H9 (cell line): ENCODE measurements around the gene TACC2. TPM values are rescaled to one million over a fixed set of nuclear protein-coding genes. Genes with fewer than 3 reads are reported as not detected.
A peak's percentile ranks its signal among the peaks of the same experiment; 100 is the strongest.

ENCODE experiments used
- DNase-seq: peaks from one replicate; pipeline ENCODE4 v3.0.0-alpha.2; 2017
- H2AFZ ChIP-seq: one replicate; pipeline ENCODE4 v1.6.1; 2013; ENCODE audit warnings: mild to moderate bottlenecking, low read length, control low read depth, moderate library complexity
- H2AK5ac ChIP-seq: 2 replicates; pipeline ENCODE4 v1.6.1; 2013; ENCODE audit warnings: low read length, control low read depth, mixed read lengths; ENCODE audit not compliant: insufficient read length
- H2BK120ac ChIP-seq: one replicate; pipeline ENCODE4 v1.6.1; 2013; ENCODE audit warnings: low read depth, mild to moderate bottlenecking, low read length, control low read depth, inconsistent platforms; ENCODE audit not compliant: poor library complexity, severe bottlenecking
- H2BK12ac ChIP-seq: 2 replicates; pipeline ENCODE4 v1.6.1; 2013; ENCODE audit warnings: low read length, control low read depth, mixed read lengths, low read depth; ENCODE audit not compliant: insufficient read length
- H2BK15ac ChIP-seq: 2 replicates; pipeline ENCODE4 v1.6.1; 2013; ENCODE audit warnings: low read depth, low read length, control low read depth
- H2BK20ac ChIP-seq: one replicate; pipeline ENCODE4 v1.6.1; 2013; ENCODE audit warnings: low read depth, mild to moderate bottlenecking, low read length, control low read depth, inconsistent platforms; ENCODE audit not compliant: poor library complexity, severe bottlenecking
- H2BK5ac ChIP-seq: 2 replicates; pipeline ENCODE4 v1.6.1; 2013; ENCODE audit warnings: low read length, control low read depth, mixed read lengths; ENCODE audit not compliant: insufficient read length
- H3K14ac ChIP-seq: 2 replicates; pipeline ENCODE4 v1.6.1; 2013; ENCODE audit warnings: low read length, control low read depth; ENCODE audit not compliant: insufficient read depth
- H3K18ac ChIP-seq: 2 replicates; pipeline ENCODE4 v1.6.1; 2013; ENCODE audit warnings: low read depth, mild to moderate bottlenecking, mixed read lengths, low read length, control low read depth; ENCODE audit not compliant: insufficient read length
- H3K23ac ChIP-seq: 2 replicates; pipeline ENCODE4 v1.6.1; 2013; ENCODE audit warnings: low read length, control low read depth, mixed read lengths, low read depth; ENCODE audit not compliant: insufficient read length
- H3K23me2 ChIP-seq: 2 replicates; pipeline ENCODE4 v1.6.1; 2013; ENCODE audit warnings: low read depth, mild to moderate bottlenecking, mixed read lengths, low read length, control low read depth; ENCODE audit not compliant: insufficient read length, poor library complexity, severe bottlenecking
- H3K27ac ChIP-seq: 2 replicates; pipeline ENCODE4 v1.5.1; 2013; ENCODE audit warnings: low read length, control low read depth, mixed read lengths, low read depth; ENCODE audit not compliant: insufficient read length
- H3K27me3 ChIP-seq: 2 replicates; pipeline ENCODE4 v1.6.1; 2013; ENCODE audit warnings: low read length, control low read depth, inconsistent platforms; ENCODE audit not compliant: insufficient read depth
- H3K4ac ChIP-seq: 2 replicates; pipeline ENCODE4 v1.6.1; 2013; ENCODE audit warnings: low read depth, mild to moderate bottlenecking, control low read depth, inconsistent platforms, low read length, moderate library complexity
- H3K4me1 ChIP-seq: 2 replicates; pipeline ENCODE4 v1.6.1; 2013; ENCODE audit warnings: low read length, control low read depth, inconsistent platforms; ENCODE audit not compliant: insufficient read depth
- H3K4me2 ChIP-seq: 2 replicates; pipeline ENCODE4 v1.6.1; 2013; ENCODE audit warnings: low read length, control low read depth, mixed read lengths; ENCODE audit not compliant: insufficient read length, insufficient read depth
- H3K56ac ChIP-seq: 2 replicates; pipeline ENCODE4 v1.6.1; 2013; ENCODE audit warnings: low read depth, mild to moderate bottlenecking, mixed read lengths, low read length, control low read depth; ENCODE audit not compliant: insufficient read length
- H3K79me1 ChIP-seq: 2 replicates; pipeline ENCODE4 v1.6.1; 2013; ENCODE audit warnings: low read depth, mild to moderate bottlenecking, moderate library complexity, low read length, control low read depth, inconsistent platforms; ENCODE audit not compliant: insufficient read depth, poor library complexity, severe bottlenecking
- H3K79me2 ChIP-seq: 2 replicates; pipeline ENCODE4 v1.6.1; 2013; ENCODE audit warnings: low read length, control low read depth, inconsistent platforms; ENCODE audit not compliant: insufficient read depth
- H3K9ac ChIP-seq: 2 replicates; pipeline ENCODE4 v1.6.1; 2013; ENCODE audit warnings: low read length, control low read depth, mixed read lengths; ENCODE audit not compliant: insufficient read length; ENCODE audit errors: extremely low read depth
- H3K9me3 ChIP-seq: one replicate; pipeline ENCODE4 v1.6.1; 2013; ENCODE audit warnings: low read depth, low read length, inconsistent platforms; ENCODE audit not compliant: control insufficient read depth
- H3T11ph ChIP-seq: one replicate; pipeline ENCODE4 v1.6.1; 2013; ENCODE audit warnings: mild to moderate bottlenecking, low read length, control low read depth, inconsistent platforms
- H4K20me1 ChIP-seq: one replicate; pipeline ENCODE4 v1.6.1; 2013; ENCODE audit not compliant: control insufficient read depth, insufficient read length, insufficient read depth
- H4K5ac ChIP-seq: 2 replicates; pipeline ENCODE4 v1.6.1; 2013; ENCODE audit warnings: low read depth, mild to moderate bottlenecking, mixed read lengths, low read length, control low read depth; ENCODE audit not compliant: insufficient read length
- H4K8ac ChIP-seq: replicated peaks from 2 replicates; pipeline ENCODE4 v1.6.1; 2013; ENCODE audit warnings: low read length, control low read depth, mixed read lengths, low read depth; ENCODE audit not compliant: insufficient read length
- H4K91ac ChIP-seq: 2 replicates; pipeline ENCODE4 v1.6.1; 2013; ENCODE audit warnings: low read depth, mild to moderate bottlenecking, moderate library complexity, mixed read lengths, low read length, control low read depth; ENCODE audit not compliant: insufficient read length
- H3K27ac Mint-ChIP-seq, 3 experiments: 2 replicates in 2 of 3; 3 replicates in 1 of 3; pipeline ENCODE4 v1.8.0; 2020 to 2021; ENCODE audit warnings: mixed read lengths in 3 of 3, mild to moderate bottlenecking in 1 of 3, moderate library complexity in 1 of 3
- H3K27me3 Mint-ChIP-seq: 2 replicates; pipeline ENCODE4 v1.8.0; 2021; ENCODE audit warnings: low read depth, mild to moderate bottlenecking, moderate library complexity, mixed read lengths
- H3K36me3 Mint-ChIP-seq, 3 experiments: 2 replicates in 2 of 3; 3 replicates in 1 of 3; pipeline ENCODE4 v1.8.0; 2020 to 2021; ENCODE audit warnings: low read depth in 3 of 3, mixed read lengths in 3 of 3; ENCODE audit not compliant: insufficient read depth in 1 of 3
- H3K4me1 Mint-ChIP-seq, 2 experiments: 2 replicates each; pipeline ENCODE4 v1.8.0; 2020; ENCODE audit warnings: mixed read lengths in 2 of 2
- H3K4me3 Mint-ChIP-seq, 2 experiments: 2 replicates in 1 of 2; 3 replicates in 1 of 2; pipeline ENCODE4 v1.8.0; 2020 to 2021; ENCODE audit warnings: mild to moderate bottlenecking in 2 of 2, mixed read lengths in 2 of 2, moderate library complexity in 1 of 2
- H3K9me3 Mint-ChIP-seq, 2 experiments: 2 replicates in 1 of 2; 3 replicates in 1 of 2; pipeline ENCODE4 v1.8.0; 2020; ENCODE audit warnings: mild to moderate bottlenecking in 2 of 2, mixed read lengths in 2 of 2, moderate library complexity in 1 of 2
- CTCF ChIP-seq: fragments of 200-600 bp; sonication (generic); conservative IDR thresholded peaks from 3 replicates; pipeline ENCODE4 v1.8.0; 2021; ENCODE audit warnings: antibody characterized with exemption, mild to moderate bottlenecking
- WGBS: extraction: QIAGEN DNeasy Blood & Tissue Kit; methylation state at CpG from one replicate; pipeline ENCODE4 v1.1.7; 2013; ENCODE audit warnings: missing lambda C conversion rate, low lambda C conversion rate, mixed read lengths; ENCODE audit not compliant: insufficient read length; ENCODE audit errors: extremely low coverage; 5-methylcytosine and 5-hydroxymethylcytosine counted together
- total RNA-seq: library from RNA; stranded (reverse); gene quantifications from 2 replicates; pipeline ENCODE4 v1.2.1, GENCODE V29; 2021

The TACC2 gene
- total RNA-seq, 1 experiment from 2014 or later, result 58.1 TPM

DNA sequence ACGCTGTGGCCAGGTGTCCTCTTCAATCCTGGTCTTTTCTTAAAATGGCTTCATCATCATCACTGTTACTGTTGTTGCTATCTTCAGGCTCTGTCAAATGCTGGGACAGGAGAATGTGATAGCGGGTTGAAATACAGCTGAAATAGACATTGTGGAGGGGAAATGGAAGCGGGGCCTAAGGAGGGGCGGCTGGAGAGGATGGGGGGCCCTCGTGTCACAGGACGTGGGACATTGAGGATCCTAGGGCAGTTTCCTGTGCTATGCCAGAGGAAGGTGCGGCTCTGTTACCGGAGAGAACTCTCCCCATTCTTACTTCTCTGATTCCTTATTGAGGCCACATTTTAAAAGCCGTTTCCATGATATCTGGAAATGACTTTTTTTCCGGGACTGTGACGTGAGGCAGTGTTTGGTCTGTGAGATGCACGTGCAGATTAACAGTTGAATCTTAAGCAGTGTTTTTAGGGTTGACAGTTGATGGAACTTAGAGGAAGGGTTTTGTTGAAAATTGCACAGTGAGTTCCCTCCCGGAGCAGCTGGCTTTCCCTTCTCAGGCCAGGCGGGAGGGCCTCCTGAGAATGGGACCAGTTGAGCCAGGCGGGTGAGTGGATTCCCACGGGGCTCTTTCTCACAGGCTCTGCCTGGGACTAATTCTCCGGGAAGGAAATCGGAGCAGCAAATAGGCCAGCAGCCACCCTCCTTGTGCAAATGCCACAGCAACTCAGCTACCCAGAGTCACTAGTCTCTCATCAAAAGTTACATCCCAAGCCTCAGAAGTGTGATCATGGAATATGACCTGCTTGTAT lies 125.2 kb downstream of the TACC2 start:
- H4K20me1 ChIP-seq, result no peaks in the 10 kb centered on the region
- no peak for TF ChIP-seq CTCF
- H3K79me1 ChIP-seq, result no peaks in the 10 kb centered on the region
- Mint-ChIP-seq H3K9me3 (no peaks in the 10 kb centered on the region), H3K27ac (no peak overlapping the region; a peak in 1 of 7 replicates), H3K4me3 (peak overlapping the region; percentile 66 to 77), H3K36me3 (peaks cover 0 to 4% (median 0%) of the 10 kb centered on the region in 3 experiments; a peak in 1 of 7 replicates), H3K4me1 (peaks cover 37% of the 10 kb centered on the region in 2 experiments), H3K27me3 (peaks cover 10% of the 10 kb centered on the region)
- H4K5ac ChIP-seq, result no peak overlapping the region
- H2AK5ac ChIP-seq, result no peak overlapping the region
- H3K4ac ChIP-seq, result no peak overlapping the region
- no peak overlapping the region for H3K23ac ChIP-seq
- no peak overlapping the region for H3K14ac ChIP-seq
- no peaks in the 10 kb centered on the region for H3K9me3 ChIP-seq
- H2BK12ac ChIP-seq, result no peak overlapping the region
- H2BK120ac ChIP-seq, result no peak overlapping the region
- H3K4me1 ChIP-seq, result no peaks in the 10 kb centered on the region
- H2BK5ac ChIP-seq, result no peak overlapping the region
- H3T11ph ChIP-seq, result no peak overlapping the region
- H3K4me2 ChIP-seq, result peak overlapping the region; percentile 43
- H3K27ac ChIP-seq, result no peak overlapping the region
- no peak overlapping the region for H2BK20ac ChIP-seq
- peaks cover 5% of the 10 kb centered on the region; the same call in 1 of the 2 replicates for H3K79me2 ChIP-seq
- no peak overlapping the region for H4K91ac ChIP-seq
- peaks cover 2% of the 10 kb centered on the region; the same call in 1 of the 2 replicates for H3K27me3 ChIP-seq
- H2AFZ ChIP-seq, result no peak overlapping the region
- no peak overlapping the region for H3K18ac ChIP-seq
- peaks cover 13% of the 10 kb centered on the region for H3K23me2 ChIP-seq
- H3K56ac ChIP-seq, result no peak overlapping the region
- no peak overlapping the region for H4K8ac ChIP-seq
- WGBS, result no CpG with 5 or more reads among the region's 18 CpGs
- DNase-seq, result no peak
- H2BK15ac ChIP-seq, result no peak overlapping the region
- peak overlapping the region; percentile 62 for H3K9ac ChIP-seq
